Hepatocyte (in vitro differentiated cells): ENCODE results near the gene MRFAP1L1. TPM values are rescaled to one million over a fixed set of nuclear protein-coding genes. Genes with fewer than 3 reads are reported as not detected.

Experiments
- DNase-seq: peaks from one replicate; pipeline ENCODE4 v3.0.0-alpha.2; 2016; ENCODE audit warnings: low spot score
- H2AFZ ChIP-seq: fragments of 200-600 bp; sonication (generic); 2 replicates; pipeline ENCODE4 v1.6.0; 2016; ENCODE audit warnings: antibody characterized with exemption, mild to moderate bottlenecking
- H3K27ac ChIP-seq: fragments of 200-600 bp; sonication (generic); 2 replicates; pipeline ENCODE4 v1.5.1; 2016; ENCODE audit warnings: mild to moderate bottlenecking
- H3K27me3 ChIP-seq: fragments of 200-600 bp; sonication (generic); 2 replicates; pipeline ENCODE4 v1.6.1; 2016
- H3K36me3 ChIP-seq: fragments of 200-600 bp; sonication (generic); replicated peaks from 2 replicates; pipeline ENCODE4 v1.5.1; 2016; ENCODE audit warnings: low read depth; ENCODE audit not compliant: insufficient read depth
- H3K4me1 ChIP-seq: fragments of 200-600 bp; sonication (generic); 2 replicates; pipeline ENCODE4 v1.5.1; 2016; ENCODE audit warnings: mild to moderate bottlenecking, moderate library complexity; ENCODE audit not compliant: insufficient read depth
- H3K4me2 ChIP-seq: fragments of 200-600 bp; sonication (generic); 2 replicates; pipeline ENCODE4 v1.6.0; 2016
- H3K4me3 ChIP-seq: fragments of 200-600 bp; sonication (generic); 2 replicates; pipeline ENCODE4 v1.5.1; 2016; ENCODE audit warnings: mild to moderate bottlenecking
- H3K79me2 ChIP-seq: fragments of 200-600 bp; sonication (generic); 2 replicates; pipeline ENCODE4 v1.6.0; 2017; ENCODE audit warnings: mild to moderate bottlenecking
- H3K9me2 ChIP-seq: fragments of 200-600 bp; sonication (generic); replicated peaks from 2 replicates; pipeline ENCODE4 v1.6.0; 2017; ENCODE audit warnings: mild to moderate bottlenecking; ENCODE audit not compliant: insufficient read depth
- H3K9me3 ChIP-seq: fragments of 200-600 bp; sonication (generic); 2 replicates; pipeline ENCODE4 v1.5.1; 2016; ENCODE audit warnings: low read depth, mild to moderate bottlenecking
- H4K20me1 ChIP-seq: fragments of 200-600 bp; sonication (generic); 2 replicates; pipeline ENCODE4 v1.6.0; 2016; ENCODE audit warnings: mild to moderate bottlenecking; ENCODE audit not compliant: insufficient read depth, poor library complexity, severe bottlenecking
- EZH2 ChIP-seq: fragments of 200-600 bp; sonication (generic); IDR thresholded peaks from 2 replicates; pipeline ENCODE4 v1.6.1; 2016; ENCODE audit warnings: antibody characterized with exemption, mild to moderate bottlenecking, borderline replicate concordance
- EZH2phosphoT487 ChIP-seq: fragments of 200-600 bp; sonication (generic); IDR thresholded peaks from one replicate; pipeline ENCODE4 v1.6.1; 2018; ENCODE audit warnings: antibody characterized with exemption, mild to moderate bottlenecking, low read depth, moderate library complexity; ENCODE audit not compliant: unreplicated experiment, severe bottlenecking
- WGBS: methylation state at CpG from one replicate; pipeline ENCODE4 v1.1.6; 2016; ENCODE audit warnings: low lambda C conversion rate; ENCODE audit errors: missing lambda C conversion rate; 5-methylcytosine and 5-hydroxymethylcytosine counted together
- polyA plus RNA-seq: library from polyadenylated mRNA; unstranded; fragments of >200 nt; fragmentation: Nextera tagmentation; extraction: Ambion mirVana; gene quantifications from 2 replicates; pipeline ENCODE4 v1.2.1, GENCODE V29; 2016
- total RNA-seq: library from RNA; depleted of rRNA; stranded (reverse); fragments of >200 nt; gene quantifications from 2 replicates; pipeline ENCODE4 v1.2.3, GENCODE V29; 2014
- TF ChIP-seq, protein P1 (sequence below): fragments of 200-600 bp; sonication (generic); IDR thresholded peaks from 2 replicates; pipeline ENCODE4 v1.5.1; 2016; ENCODE audit warnings: antibody characterized with exemption, mild to moderate bottlenecking; ENCODE audit not compliant: poor library complexity

The MRFAP1L1 gene
- total and polyA plus RNA-seq, 2 experiments from 2014 or later = 60.8 to 84.9 TPM

DNA sequence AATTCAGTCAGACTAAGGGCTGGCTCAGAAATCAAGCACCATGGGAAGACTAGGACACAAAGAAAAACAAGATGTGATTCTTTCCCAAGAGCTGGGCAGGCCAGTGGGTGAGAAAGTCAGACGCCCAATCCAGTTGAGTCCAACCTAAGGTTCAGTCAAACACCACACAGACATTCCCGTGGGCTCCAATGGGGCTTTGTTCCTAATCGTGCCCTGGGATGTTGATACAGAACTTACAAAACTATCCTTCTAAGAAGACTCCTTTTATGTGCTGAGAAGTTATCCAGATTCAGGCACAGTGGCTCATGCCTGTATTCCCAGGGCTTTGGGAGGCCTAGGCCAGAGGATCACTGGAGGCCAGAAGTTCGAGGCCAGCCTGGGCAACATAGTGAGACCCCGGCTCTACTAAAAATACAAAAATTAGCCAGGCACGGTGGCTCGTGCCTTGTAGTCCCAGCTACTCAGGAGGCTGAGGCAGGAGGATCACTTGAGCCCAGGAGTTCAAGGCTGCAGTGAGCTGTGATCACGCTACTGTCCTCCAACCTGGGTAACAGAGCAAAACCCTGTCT lies 10.0 kb upstream of the MRFAP1L1 start:
- Histone ChIP-seq H3K27ac (no peak overlapping the region), H4K20me1 (peaks cover 16% of the 10 kb centered on the region), H3K4me1 (peaks cover 7% of the 10 kb centered on the region), H3K79me2 (peaks cover 34% of the 10 kb centered on the region), H3K27me3 (no peaks in the 10 kb centered on the region), H3K4me3 (no peak overlapping the region), H3K9me2 (no peaks in the 10 kb centered on the region), H3K4me2 (no peak overlapping the region), H3K36me3 (no peaks in the 10 kb centered on the region), H2AFZ (no peak overlapping the region), H3K9me3 (no peaks in the 10 kb centered on the region)
- TF ChIP-seq, protein P1, sequence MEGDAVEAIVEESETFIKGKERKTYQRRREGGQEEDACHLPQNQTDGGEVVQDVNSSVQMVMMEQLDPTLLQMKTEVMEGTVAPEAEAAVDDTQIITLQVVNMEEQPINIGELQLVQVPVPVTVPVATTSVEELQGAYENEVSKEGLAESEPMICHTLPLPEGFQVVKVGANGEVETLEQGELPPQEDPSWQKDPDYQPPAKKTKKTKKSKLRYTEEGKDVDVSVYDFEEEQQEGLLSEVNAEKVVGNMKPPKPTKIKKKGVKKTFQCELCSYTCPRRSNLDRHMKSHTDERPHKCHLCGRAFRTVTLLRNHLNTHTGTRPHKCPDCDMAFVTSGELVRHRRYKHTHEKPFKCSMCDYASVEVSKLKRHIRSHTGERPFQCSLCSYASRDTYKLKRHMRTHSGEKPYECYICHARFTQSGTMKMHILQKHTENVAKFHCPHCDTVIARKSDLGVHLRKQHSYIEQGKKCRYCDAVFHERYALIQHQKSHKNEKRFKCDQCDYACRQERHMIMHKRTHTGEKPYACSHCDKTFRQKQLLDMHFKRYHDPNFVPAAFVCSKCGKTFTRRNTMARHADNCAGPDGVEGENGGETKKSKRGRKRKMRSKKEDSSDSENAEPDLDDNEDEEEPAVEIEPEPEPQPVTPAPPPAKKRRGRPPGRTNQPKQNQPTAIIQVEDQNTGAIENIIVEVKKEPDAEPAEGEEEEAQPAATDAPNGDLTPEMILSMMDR = no peak
- TF ChIP-seq EZH2phosphoT487 = no peak
- TF ChIP-seq EZH2 = no peak
- WGBS = 82% methylated on average over 8 of the region's 8 CpGs
- no peak for DNase-seq

DNA sequence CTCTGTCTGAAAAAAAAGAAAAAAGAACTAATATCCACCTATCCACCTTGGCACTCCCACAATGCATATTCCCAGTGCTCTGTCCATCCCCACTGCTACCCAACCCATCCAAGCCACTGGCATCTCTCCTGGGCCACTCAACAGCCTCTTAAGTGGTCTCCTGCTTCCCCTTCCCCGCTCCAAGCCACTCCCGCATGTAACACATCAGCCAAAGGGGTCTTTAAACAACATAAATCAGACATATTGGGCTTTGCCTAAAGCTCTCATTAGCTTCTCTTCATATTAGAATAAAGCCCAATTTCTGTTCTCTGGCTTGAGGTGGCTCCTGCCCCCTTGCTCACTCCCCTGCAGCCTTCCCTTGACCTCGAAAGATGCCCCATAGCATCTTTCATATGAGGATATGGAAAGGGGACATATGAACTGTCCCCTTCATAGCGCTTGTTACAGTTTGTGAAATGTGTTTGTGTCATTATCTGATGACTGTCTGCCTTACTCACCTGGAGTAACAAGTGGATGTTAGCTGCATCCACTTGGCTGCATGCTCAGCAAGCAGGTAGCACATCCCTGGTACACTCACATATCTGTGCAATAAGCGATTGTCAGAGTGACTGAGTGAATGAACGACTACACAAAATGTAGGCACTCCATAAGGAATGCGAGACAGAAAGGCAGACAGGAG lies 9.4 kb upstream of the MRFAP1L1 start:
- Histone ChIP-seq H3K9me2 (no peaks in the 10 kb centered on the region), H3K4me2 (no peak overlapping the region), H2AFZ (no peak overlapping the region), H3K4me1 (peaks cover 7% of the 10 kb centered on the region), H3K27me3 (no peaks in the 10 kb centered on the region), H4K20me1 (peaks cover 16% of the 10 kb centered on the region), H3K4me3 (no peak overlapping the region), H3K27ac (no peak overlapping the region), H3K36me3 (no peaks in the 10 kb centered on the region), H3K9me3 (no peaks in the 10 kb centered on the region), H3K79me2 (peaks cover 34% of the 10 kb centered on the region)
- TF ChIP-seq EZH2phosphoT487 (no peak), EZH2 (no peak)
- TF ChIP-seq, protein P1 = no peak
- 81% methylated on average over 7 of the region's 7 CpGs for WGBS
- DNase-seq = no peak

DNA sequence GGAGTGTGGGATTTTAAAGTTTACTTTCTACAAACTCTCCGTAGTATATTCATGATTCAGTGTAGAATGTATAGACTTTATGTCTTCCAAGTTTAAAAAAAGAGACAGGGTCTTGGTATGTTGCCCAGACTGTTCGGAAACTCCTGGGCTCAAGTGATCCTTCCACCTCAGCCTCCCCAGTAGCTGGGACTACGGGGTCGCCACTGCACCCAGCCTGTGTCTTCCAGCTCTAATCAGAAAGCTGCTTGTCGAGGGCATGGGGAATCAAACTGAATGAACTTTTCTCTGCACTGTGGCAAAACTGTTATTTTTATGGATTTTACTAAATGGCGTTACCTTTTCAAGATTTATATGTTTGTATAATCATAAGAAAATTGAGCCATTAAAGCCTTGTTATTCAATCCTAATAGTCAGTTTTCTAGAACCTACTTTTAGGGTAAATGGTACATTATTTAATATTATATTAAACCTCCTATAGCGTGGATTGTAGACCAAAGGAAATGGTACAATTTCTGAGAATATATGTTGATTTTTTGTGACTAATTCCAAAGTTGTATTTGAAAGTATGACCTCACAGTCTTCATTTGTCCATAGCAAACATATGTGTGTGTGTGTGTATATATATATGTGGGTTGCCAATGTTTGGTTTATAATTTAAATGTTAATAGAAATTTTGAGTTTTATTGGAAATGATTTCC lies 7.4 kb upstream of the MRFAP1L1 start:
- peak overlapping the region; percentile 96 for H3K4me2 ChIP-seq
- peak overlapping the region; percentile 89 for H3K27ac ChIP-seq
- peak overlapping the region; percentile 83 for H3K4me3 ChIP-seq
- TF ChIP-seq EZH2 (no peak), EZH2phosphoT487 (no peak)
- TF ChIP-seq, protein P1 = no peak
- no peaks in the 10 kb centered on the region for H3K9me2 ChIP-seq
- peaks cover 34% of the 10 kb centered on the region for H3K79me2 ChIP-seq
- WGBS = 29% methylated on average over 7 of the region's 7 CpGs
- no peaks in the 10 kb centered on the region for H3K36me3 ChIP-seq
- DNase-seq = no peak
- H3K9me3 ChIP-seq = no peaks in the 10 kb centered on the region
- peaks cover 7% of the 10 kb centered on the region for H3K4me1 ChIP-seq
- peaks cover 16% of the 10 kb centered on the region for H4K20me1 ChIP-seq
- no peaks in the 10 kb centered on the region for H3K27me3 ChIP-seq
- peak overlapping the region; percentile 18 for H2AFZ ChIP-seq
